Measurements from ENCODE around the gene RPS6KA2.

RPS6KA2 gene

GRCh38 chr6:166626177-166627032, 646 bp downstream of the RPS6KA2 start:
- H3K27ac ChIP-seq, result peak overlapping the region; percentile 89
- TF ChIP-seq ZFX (IDR thresholded peaks at IDR 0.05) (peak; percentile 62; the same call in 1 of the 2 replicates), CTCF (conservative IDR thresholded peaks at IDR 0.05) (no peak)

- TF ChIP-seq ZFX (IDR thresholded peaks at IDR 0.05), result no peak
- TF ChIP-seq CTCF (conservative IDR thresholded peaks at IDR 0.05), result no peak
- H3K27ac ChIP-seq, result no peak overlapping the region; the same call in 1 of the 2 replicates
Observed at GRCh38 chr6:166625356-166625755, 1.7 kb downstream of the RPS6KA2 start.

GRCh38 chr6:166624275-166624674, 2.8 kb downstream of the RPS6KA2 start:
- H3K27ac ChIP-seq, result no peak overlapping the region
- TF ChIP-seq CTCF (conservative IDR thresholded peaks at IDR 0.05) (no peak), ZFX (IDR thresholded peaks at IDR 0.05) (no peak)

- H3K27ac ChIP-seq, result no peak overlapping the region
- TF ChIP-seq ZFX (IDR thresholded peaks at IDR 0.05), result no peak
- no peak for TF ChIP-seq CTCF (conservative IDR thresholded peaks at IDR 0.05)
Observed at GRCh38 chr6:166623318-166623717, 3.7 kb downstream of the RPS6KA2 start.

- TF ChIP-seq CTCF (conservative IDR thresholded peaks at IDR 0.05) (no peak), ZFX (IDR thresholded peaks at IDR 0.05) (no peak)
- no peak overlapping the region for H3K27ac ChIP-seq
Observed at GRCh38 chr6:166621114-166621540, 5.9 kb downstream of the RPS6KA2 start.

GRCh38 chr6:166620478-166621113, 6.5 kb downstream of the RPS6KA2 start:
- H3K27ac ChIP-seq, result no peak overlapping the region
- no peak for TF ChIP-seq CTCF (conservative IDR thresholded peaks at IDR 0.05)
- no peak for TF ChIP-seq ZFX (IDR thresholded peaks at IDR 0.05)

GRCh38 chr6:166619912-166620311, 7.1 kb downstream of the RPS6KA2 start:
- no peak overlapping the region for H3K27ac ChIP-seq
- no peak for TF ChIP-seq CTCF (conservative IDR thresholded peaks at IDR 0.05)
- no peak for TF ChIP-seq ZFX (IDR thresholded peaks at IDR 0.05)

Data from C4-2B (cell line).